AG20443 (cell line): ENCODE results near the gene CCDC179.

Experiments used
- DNase-seq: peaks from one replicate; pipeline ENCODE4 v3.0.0; 2012; ENCODE audit warnings: low spot score, mixed read lengths

The CCDC179 gene

DNA sequence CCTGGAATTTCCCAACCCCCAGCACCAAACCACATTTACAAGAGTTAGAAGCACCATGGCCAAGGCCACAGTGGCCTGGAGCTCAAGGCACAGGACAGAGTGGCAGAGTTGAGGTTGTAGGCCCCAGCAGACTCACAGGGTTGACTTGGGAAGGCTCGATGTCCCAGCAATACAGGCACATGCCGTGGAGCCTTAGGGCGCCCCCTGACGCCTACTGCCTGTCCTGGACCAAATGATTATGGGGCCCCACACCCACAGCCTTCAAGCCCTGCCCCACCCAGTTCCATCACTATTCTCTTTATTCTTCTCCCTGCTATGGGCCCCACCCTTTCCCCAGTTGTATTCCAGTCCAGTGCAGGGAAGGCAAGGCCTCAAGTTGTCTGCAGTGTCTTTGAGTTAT lies at the start of gene CCDC179:
TSS of gene CCDC179 (minus strand) at position 234 of the 400 bp plus-strand sequence. CDS start at position 181, 53 bp downstream.
- no peak for DNase-seq

DNA sequence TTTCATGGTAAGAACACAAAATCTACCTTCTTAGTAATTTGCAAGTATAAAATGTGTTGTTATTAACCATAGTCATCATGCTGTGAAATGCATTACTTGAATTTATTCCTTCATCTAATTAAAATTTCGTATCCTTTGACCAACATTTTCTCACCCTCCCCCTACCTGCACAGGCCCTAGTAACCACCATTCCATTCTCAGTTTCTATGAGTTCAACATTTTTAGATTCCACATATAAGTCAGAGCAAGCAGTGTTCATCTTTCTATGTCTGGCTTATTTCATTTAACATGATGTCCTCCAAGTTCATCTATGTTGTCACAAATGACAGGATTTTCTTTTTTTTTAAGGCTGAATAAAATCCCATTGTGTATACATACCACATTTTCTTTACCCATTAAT lies 43.5 kb upstream of the CCDC179 start:
- no peak for DNase-seq

GRCh38 chr11:22901603-22902002 lies 41.3 kb upstream of the CCDC179 start:
- no peak for DNase-seq

DNA sequence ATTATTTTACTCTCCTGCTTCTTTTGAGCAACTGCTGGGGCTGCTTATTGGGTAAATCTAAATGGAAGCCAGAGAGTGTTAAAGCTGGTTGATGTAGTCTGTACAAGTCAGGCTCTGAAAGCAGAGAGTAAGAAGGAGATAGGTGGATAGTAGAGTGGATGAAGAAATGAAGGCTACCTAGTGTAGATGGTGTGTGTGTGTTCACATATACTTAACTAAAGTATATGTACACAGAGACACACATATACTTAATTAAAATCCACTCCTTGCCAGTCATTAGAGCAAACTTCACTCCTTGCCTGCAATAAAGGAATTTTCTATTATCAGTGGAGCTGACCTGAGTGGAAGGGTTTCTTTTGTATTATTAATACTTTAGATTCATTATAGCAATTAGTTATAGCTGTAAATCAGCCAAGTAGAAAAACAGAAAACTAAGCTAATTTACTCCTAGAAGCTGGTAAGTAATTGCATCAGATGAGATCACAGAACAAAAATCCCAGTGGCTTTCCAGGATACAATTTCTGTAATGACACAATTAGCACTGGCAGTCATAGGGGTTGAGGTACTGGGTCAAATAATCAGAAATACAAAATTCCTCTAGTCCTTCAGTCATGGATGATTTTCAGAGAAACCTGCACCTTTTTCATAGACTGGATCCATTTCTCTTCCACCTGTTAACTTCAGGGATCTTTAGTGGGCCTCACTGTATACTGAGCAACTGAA lies 40.7 kb upstream of the CCDC179 start:
- no peak for DNase-seq

DNA sequence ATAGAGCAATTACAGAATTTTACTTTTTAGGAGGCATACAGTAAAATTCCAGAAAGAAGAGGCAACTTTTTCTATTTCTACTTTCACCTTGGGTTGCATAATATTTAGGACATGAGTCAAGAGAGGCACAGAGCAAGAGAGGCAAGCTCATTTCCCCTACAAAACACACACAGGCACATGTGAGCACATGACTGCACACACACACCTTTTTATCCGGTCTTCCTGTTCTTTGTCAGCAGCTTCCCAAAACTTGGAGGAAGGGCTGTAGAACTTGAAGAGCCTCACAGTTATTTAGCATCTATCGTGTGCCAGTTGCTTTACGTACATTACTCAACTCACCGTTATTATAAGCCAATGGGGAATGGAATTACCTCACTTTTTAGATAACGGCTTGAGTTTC lies 37.8 kb upstream of the CCDC179 start:
- DNase-seq: no peak

- no peak for DNase-seq
Observed at GRCh38 chr11:22890227-22890626, 30.0 kb upstream of the CCDC179 start.

- DNase-seq: no peak
Observed at GRCh38 chr11:22884217-22884616, 23.9 kb upstream of the CCDC179 start.

DNA sequence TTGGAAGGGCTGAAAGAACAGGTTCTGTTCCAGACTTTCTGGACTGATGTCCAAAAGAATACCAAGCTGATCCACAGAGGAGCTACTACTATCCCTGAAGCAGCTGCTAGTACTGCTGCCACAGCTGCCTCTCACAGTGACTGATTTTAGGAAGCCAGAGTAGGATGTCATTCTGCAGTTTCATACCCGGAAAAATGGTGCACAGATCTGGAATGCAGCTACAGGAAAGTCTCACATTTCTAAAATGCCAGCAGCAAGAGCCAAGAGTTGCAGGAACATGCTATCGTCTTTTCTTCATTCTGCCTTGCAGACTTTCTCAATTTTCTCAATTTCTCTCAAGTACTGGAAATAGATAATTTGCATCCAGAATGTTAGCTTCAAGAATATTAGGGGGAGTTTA lies 19.4 kb upstream of the CCDC179 start:
- DNase-seq: peak; percentile 13

DNA sequence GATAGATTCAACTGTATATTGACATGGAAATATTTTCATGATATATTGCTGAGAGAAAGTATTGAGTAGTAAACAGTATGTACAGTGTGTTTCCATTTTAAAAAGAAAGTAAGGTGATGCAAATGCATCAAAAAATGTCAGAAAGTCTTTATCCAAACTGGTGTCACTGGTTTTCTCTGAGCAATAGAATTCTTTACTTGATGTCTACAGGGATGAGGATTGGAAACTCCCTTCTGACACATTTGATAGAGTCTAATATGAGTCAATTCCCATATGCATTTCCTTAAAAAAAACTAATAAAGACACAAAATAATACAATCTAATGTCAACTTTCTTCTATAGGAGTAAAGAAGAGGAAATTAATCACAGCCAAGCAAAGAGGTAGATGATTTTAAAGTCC lies 18.3 kb upstream of the CCDC179 start:
- no peak for DNase-seq

GRCh38 chr11:22878039-22878438 lies 17.8 kb upstream of the CCDC179 start:
- no peak for DNase-seq

- peak; percentile 57 for DNase-seq
Observed at GRCh38 chr11:22875869-22876473, 15.7 kb upstream of the CCDC179 start.

DNA sequence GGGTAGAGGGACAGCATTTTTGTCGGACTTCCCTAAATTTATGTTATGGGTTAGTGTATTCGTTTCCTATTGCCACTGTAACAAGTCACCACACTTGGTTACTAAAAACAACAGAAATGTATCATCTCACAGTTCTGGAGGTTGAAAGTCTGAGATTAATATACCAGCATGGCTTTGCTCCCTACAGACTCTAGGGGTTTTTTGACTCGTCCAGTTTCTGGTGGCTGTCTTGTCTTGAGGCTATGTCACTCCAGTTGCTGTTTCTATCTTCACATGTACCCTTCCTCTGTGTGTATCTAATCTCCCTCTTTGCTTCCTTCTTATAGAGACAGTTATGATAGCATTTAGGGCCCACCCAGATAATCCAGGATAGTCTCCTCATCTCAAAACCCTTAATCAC lies 9.1 kb upstream of the CCDC179 start:
- no peak for DNase-seq

DNA sequence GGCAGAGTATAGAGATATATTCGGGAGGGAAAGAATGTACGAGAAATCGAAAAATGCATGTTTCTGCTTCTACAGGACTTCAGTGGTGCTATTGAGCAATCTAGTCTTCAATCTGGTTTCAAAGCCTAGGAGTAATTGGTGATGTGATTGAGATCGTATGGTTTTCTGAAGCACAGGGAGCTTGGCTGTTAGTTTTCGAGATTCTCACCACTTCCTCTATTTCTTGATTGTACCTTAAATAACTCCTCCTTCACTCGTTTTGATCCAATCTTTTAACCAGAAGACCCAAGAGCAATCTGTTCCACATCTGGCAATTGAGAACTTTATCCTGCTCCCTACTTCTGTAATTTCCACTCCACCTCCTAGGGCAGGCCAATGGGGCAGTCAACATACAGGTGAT lies 518 bp downstream of the CCDC179 start:
- no peak for DNase-seq

DNA sequence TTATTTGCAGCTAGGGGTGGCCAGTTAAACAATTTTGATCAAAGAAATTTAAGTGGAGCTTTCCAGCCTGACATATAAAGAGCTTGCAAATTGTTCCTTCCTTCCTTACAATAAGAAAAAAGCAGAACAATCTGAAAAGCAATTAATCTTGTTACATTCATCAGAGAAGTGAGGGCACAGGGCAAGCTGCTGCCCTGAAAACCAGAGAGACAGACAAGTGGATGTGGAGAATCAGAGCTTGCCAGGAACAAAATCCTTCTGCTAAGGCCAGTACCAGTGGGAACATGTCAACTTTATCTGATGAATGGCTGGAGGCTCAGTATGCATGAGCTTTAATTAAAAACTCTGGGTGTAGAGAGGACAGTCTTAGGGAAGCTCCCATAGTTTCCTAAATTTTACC lies 8.8 kb downstream of the CCDC179 start:
- no peak for DNase-seq

- no peak for DNase-seq
Observed at GRCh38 chr11:22846726-22847125, 13.5 kb downstream of the CCDC179 start.

DNA sequence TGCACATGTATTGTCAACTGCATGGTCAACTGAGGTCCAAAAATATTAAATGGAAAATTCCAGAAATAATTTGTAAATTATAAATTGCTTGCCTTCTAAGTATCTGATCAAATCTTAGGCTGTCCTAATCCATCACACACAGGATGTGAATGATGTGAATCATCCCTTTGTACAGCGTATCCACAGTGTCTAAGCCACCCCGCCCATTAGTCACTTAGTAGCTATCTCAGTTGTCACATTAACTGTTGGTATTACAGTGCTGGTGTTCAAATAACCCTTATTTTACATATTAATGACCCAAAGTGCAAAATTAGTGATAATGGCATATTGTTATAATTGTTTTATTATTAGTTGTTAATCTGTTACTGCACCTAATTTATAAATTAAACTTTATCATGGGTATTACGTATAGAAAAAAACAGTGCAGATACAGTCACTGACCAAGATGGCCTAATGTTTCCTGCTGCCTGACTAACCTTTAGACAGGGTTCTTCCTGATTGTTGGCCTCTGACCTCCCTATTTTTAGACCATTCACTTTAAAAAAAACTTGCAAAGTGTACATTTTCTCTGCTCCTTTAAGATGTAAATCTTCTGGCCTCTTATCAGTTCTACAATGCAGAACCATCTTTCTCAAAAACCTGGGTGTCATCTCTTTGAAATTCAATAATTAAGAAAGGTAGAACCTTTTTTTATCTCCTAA lies 27.8 kb downstream of the CCDC179 start:
- DNase-seq: no peak

DNA sequence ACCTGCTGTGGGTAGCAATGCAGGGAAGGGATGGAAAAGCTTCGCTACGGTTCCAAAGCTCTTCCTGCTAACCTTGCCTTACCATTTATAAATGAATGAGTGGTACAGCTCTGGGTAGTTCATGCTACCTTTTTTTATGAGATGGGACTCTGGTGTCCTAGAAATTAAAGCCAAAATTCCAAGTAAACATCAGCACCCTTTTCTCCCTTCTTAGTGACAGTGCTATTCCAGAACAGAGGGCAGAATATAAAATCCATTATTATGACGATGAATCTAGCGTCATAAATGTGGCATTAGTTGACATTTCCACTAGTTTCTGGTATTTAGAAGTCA lies 30.2 kb downstream of the CCDC179 start:
- no peak for DNase-seq

DNA sequence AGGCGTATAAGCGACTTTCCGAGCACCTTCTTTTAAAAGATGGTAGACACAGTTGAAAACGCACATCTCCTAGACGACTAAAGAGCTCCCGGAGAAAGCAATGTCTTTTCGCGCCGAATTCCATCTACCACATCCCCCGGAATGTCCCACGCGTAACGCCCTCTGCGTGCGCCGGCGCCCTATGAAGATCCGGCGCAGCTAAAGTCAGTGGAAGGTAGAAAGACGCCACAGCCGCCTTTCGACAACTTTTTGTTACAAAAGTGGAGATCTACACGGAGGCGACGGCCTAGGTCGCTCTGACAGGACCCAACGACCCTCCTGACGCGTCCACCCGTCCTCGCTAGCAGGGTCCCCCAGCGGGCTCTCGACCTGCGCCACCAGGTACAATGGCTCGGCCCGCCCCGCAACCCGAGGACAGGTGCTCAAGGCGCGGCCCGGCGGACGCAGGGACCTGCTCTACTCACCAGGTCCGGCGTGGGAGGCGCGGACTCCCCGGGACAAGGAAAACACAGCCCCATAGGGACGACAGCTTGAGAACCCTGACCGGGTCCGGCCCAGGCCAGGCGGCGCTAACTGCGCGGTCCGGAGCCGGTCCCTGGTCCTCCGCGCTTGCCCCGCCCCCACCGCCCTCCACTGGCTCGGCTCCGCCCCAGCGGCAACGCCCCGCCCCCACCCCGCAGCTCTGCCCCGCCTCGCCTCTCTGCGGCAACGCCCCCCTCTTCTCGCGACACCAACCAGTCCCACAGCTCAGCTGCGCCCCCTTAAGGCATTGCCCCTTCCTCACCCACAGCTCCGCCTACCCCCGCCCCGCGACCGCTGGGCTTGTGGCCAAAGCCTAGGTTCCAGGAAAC lies 30.8 kb downstream of the CCDC179 start, which contains the start of gene SVIP:
TSS of gene SVIP (minus strand) at position 571 of the 851 bp plus-strand sequence. CDS start at position 518, 53 bp downstream.
- peak; percentile 95 for DNase-seq

- no peak for DNase-seq
Observed at GRCh38 chr11:22828373-22828772, 31.9 kb downstream of the CCDC179 start.

DNA sequence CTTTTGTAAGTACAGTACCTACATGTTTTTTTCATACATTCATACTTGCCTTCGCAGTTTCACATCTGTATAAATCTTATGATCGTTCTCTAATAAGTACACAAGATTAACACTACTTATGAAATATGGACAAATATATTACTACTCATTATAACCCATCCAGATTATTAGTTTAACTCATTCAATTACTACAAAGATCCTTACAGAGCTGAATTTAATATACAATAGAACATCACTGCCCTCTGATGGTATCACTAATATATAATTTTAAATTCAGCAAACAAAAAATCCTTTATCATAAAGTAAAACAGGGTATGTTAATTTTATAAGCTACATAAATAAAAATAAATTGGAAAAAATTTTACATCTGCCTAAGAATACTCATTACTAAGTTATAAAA lies 38.1 kb downstream of the CCDC179 start:
- DNase-seq: no peak

GRCh38 chr11:22809893-22810292 lies 50.4 kb downstream of the CCDC179 start:
- no peak for DNase-seq

DNA sequence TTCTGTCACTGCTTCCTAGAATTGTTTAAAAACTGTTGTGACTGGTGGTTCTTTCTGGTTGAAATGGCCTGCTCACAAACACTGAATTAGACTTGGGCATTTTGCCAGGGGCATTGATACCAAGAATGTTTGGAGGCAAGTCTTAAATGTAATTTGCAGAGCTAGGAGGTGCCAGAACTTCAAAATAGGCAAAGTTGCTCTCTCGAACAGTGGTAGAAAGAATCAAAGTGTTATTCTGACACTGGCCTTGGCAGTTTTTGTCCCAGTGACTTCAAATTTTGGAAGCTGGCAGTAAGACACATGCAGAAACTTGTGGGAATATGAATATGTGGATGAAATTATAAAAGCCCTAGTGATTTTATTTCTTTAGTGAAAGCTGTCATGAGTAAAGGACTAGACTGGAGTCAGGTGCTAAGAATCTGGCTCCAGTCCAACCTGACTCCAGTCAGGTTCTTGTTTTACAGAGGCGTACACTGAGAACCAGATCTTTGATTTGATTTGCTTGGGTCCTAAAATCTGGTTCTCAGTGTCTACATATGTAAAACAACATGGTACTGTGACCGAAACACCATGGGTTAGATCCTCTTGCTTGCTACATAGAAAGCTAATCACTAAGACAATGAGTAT lies 51.6 kb downstream of the CCDC179 start:
- no peak for DNase-seq
